ENCODE measurements around the gene TTC38. TPM values are rescaled to one million over a fixed set of nuclear protein-coding genes. Genes with fewer than 3 reads are reported as not detected.

Gene TTC38
- total and polyA plus RNA-seq, 12 donors = 24.0 to 111 (median 39.7) TPM

- intact Hi-C loops (cut with DNase I) = no loop called here
- Histone ChIP-seq H3K4me1 (replicated peaks in 1 of 2) (no peaks in the 10 kb centered on the region), H3K4me3 (no peak overlapping the region), H3K9me3 (replicated peaks in 1 of 3) (no peaks in the 10 kb centered on the region), H3K27me3 (no peaks in the 10 kb centered on the region), H3K36me3 (replicated peaks in 1 of 2) (peaks cover 0 to 100% of the 10 kb centered on the region in 2 donors), H3K27ac (no peak overlapping the region)
- 91 to 97% (median 96%) methylated on average over 9 to 13 of the region's 13 CpGs for WGBS, 4 donors
- TF ChIP-seq CTCF (IDR thresholded peaks at IDR 0.05) (no peak), POLR2A (IDR thresholded peaks at IDR 0.05) (no peak)
- DNase-seq = peak in 1 of 7 donors; percentile 6
Measured at GRCh38 chr22:46281866-46282678, 14.3 kb downstream of the TTC38 start.

- H3K4me3 ChIP-seq = no peak overlapping the region
- no peaks in the 10 kb centered on the region for H3K4me1 ChIP-seq (replicated peaks in 1 of 2)
- no peak overlapping the region for H3K27ac ChIP-seq
- WGBS, 4 donors = 91 to 96% (median 93%) methylated on average over 3 of the region's 3 CpGs
- H3K36me3 ChIP-seq (replicated peaks in 1 of 2) = peaks cover 0 to 74% of the 10 kb centered on the region in 2 donors
- TF ChIP-seq POLR2A (IDR thresholded peaks at IDR 0.05) (no peak), CTCF (IDR thresholded peaks at IDR 0.05) (no peak)
- no peaks in the 10 kb centered on the region for H3K9me3 ChIP-seq (replicated peaks in 1 of 3)
- DNase-seq = no peak
- H3K27me3 ChIP-seq = no peaks in the 10 kb centered on the region
- intact Hi-C loops (cut with DNase I) = no loop called here
Measured at GRCh38 chr22:46286006-46286405, 18.2 kb downstream of the TTC38 start.

GRCh38 chr22:46286941-46287872 is 19.4 kb downstream of the TTC38 start:
- DNase-seq = no peak
- H3K27ac ChIP-seq = peak overlapping the region in 4 of 5 donors; percentile 24 to 74 (median 34)
- intact Hi-C loops (cut with DNase I) = no loop called here

More at GRCh38 chr22:46286941-46287872, 19.4 kb downstream of the TTC38 start:
- WGBS, 4 donors = 88 to 97% (median 95%) methylated on average over 8 to 15 of the region's 15 CpGs
- Histone ChIP-seq H3K9me3 (replicated peaks in 1 of 3) (no peaks in the 10 kb centered on the region), H3K4me3 (no peak overlapping the region), H3K36me3 (replicated peaks in 1 of 2) (peaks cover 0 to 71% of the 10 kb centered on the region in 2 donors), H3K27me3 (no peaks in the 10 kb centered on the region), H3K4me1 (replicated peaks in 1 of 2) (no peaks in the 10 kb centered on the region)
- no peak for TF ChIP-seq CTCF (IDR thresholded peaks at IDR 0.05)
- no peak for TF ChIP-seq POLR2A (IDR thresholded peaks at IDR 0.05)
